NCI-H187 (cell line): ENCODE results near the gene NPR2.

Experiments
- DNase-seq, 2 experiments: peaks; one replicate each; lab custom pipeline; 2025; lab: John Stamatoyannopoulos, UW

Gene NPR2

DNA sequence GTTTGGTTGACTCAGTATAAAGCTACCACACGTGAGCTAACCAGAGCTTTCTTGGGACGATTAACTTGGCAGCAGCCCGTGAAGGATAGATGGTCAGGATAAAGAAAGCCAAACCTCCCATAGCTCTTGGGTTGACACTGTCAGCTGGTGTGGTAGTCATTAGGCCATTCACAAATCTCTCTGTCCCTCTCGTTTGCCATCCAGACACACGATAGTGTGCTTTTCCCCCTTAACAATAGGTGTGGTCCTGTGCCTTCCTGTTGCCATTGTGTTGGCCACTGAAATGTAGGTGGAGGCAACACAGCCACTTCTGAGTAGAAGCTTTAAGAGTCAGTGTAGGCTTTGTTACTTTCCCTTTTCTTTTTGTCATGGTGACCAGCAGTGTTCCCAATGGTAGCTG lies 67.1 kb downstream of the NPR2 start:
- no peak for DNase-seq
